Measurements from ENCODE around the gene IKZF1.

IKZF1 gene

GRCh38 chr7:50298811-50299562 lies 5.5 kb upstream of the IKZF1 start:
- peaks cover 36% of the 10 kb centered on the region for H3K4me1 ChIP-seq
- TF ChIP-seq Cebpa-rat (IDR thresholded peaks at IDR 0.05): no peak
- H3K9ac ChIP-seq: no peak overlapping the region
- no peaks in the 10 kb centered on the region for H3K27me3 ChIP-seq
- no peak overlapping the region for H3K4me2 ChIP-seq
- H3K4me3 ChIP-seq: no peak overlapping the region
- no peaks in the 10 kb centered on the region for H3K36me3 ChIP-seq
- no peak overlapping the region for H3K27ac ChIP-seq
- H4K20me1 ChIP-seq: no peaks in the 10 kb centered on the region
- H3K9me3 ChIP-seq: no peaks in the 10 kb centered on the region

- H3K27me3 ChIP-seq: no peaks in the 10 kb centered on the region
- H3K4me2 ChIP-seq: peak overlapping the region; percentile 78
Observed at GRCh38 chr7:50300336-50300735, 4.2 kb upstream of the IKZF1 start.

GRCh38 chr7:50302486-50303334 lies 1.8 kb upstream of the IKZF1 start:
- no peaks in the 10 kb centered on the region for H3K36me3 ChIP-seq
- TF ChIP-seq Cebpa-rat (IDR thresholded peaks at IDR 0.05): no peak
- peak overlapping the region; percentile 91 for H3K4me3 ChIP-seq
- H3K9me3 ChIP-seq: no peaks in the 10 kb centered on the region
- H3K4me2 ChIP-seq: peak overlapping the region; percentile 88
- H3K27ac ChIP-seq: no peak overlapping the region
- H3K9ac ChIP-seq: no peak overlapping the region
- peaks cover 38% of the 10 kb centered on the region for H3K4me1 ChIP-seq
- H4K20me1 ChIP-seq: no peaks in the 10 kb centered on the region
- no peaks in the 10 kb centered on the region for H3K27me3 ChIP-seq

More at GRCh38 chr7:50300336-50300735, 4.2 kb upstream of the IKZF1 start:
- TF ChIP-seq Cebpa-rat (IDR thresholded peaks at IDR 0.05): no peak
- Histone ChIP-seq H3K9ac (no peak overlapping the region; the same call in 1 of the 2 replicates), H3K27ac (no peak overlapping the region), H3K4me1 (peaks cover 36% of the 10 kb centered on the region), H4K20me1 (no peaks in the 10 kb centered on the region), H3K4me3 (no peak overlapping the region), H3K36me3 (no peaks in the 10 kb centered on the region), H3K9me3 (no peaks in the 10 kb centered on the region)

GRCh38 chr7:50303335-50304128 lies 984 bp upstream of the IKZF1 start:
- no peak for TF ChIP-seq Cebpa-rat (IDR thresholded peaks at IDR 0.05)
- H3K9me3 ChIP-seq: no peaks in the 10 kb centered on the region
- peak overlapping the region; percentile 91 for H3K9ac ChIP-seq
- H4K20me1 ChIP-seq: no peaks in the 10 kb centered on the region
- no peaks in the 10 kb centered on the region for H3K36me3 ChIP-seq
- peak overlapping the region; percentile 88 for H3K4me2 ChIP-seq
- no peaks in the 10 kb centered on the region for H3K27me3 ChIP-seq
- peaks cover 46% of the 10 kb centered on the region for H3K4me1 ChIP-seq
- peak overlapping the region; percentile 92 for H3K27ac ChIP-seq
- peak overlapping the region; percentile 91 for H3K4me3 ChIP-seq

DNA sequence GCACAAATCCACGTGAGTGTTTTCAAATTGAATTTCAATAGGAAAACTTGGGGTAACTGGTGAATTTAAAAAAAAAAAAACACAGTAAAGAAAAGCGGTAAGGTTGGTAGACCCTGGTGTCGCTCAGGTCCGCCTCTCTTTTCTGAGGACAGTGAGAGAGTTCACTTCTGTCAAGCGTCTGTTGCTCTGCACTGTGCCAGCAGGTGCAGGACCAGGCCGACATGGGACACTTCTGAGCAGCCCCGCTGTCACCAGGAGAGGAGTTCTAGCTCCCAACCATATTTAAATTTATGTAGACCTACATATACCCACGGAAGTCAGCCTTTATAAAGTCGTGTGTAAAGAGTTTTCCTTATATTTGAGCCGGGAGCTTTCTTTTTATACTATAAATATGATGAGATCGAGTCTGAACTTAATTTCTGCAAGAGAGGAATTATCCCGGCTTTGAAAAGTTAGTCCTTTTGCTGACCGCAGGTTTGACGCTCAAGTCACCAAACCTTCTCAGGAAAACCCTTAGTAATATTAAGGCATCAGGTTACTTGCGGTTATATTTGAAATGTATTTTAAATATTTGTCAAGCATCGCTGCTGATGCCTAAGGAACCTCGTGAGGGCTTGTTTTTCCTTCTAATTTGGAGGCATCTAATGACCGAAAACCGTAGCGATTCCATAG lies 531 bp downstream of the IKZF1 start:
- Histone ChIP-seq H3K27ac (peak overlapping the region; percentile 92), H3K4me2 (peak overlapping the region; percentile 88), H3K27me3 (no peaks in the 10 kb centered on the region), H3K4me3 (peak overlapping the region; percentile 91), H3K4me1 (peaks cover 47% of the 10 kb centered on the region), H3K9ac (peak overlapping the region; percentile 91), H3K36me3 (no peaks in the 10 kb centered on the region), H3K9me3 (no peaks in the 10 kb centered on the region), H4K20me1 (no peaks in the 10 kb centered on the region)
- no peak for TF ChIP-seq Cebpa-rat (IDR thresholded peaks at IDR 0.05)

- peak overlapping the region; percentile 92 for H3K27ac ChIP-seq
- no peaks in the 10 kb centered on the region for H3K9me3 ChIP-seq
- H3K27me3 ChIP-seq: no peaks in the 10 kb centered on the region
- H3K4me2 ChIP-seq: peak overlapping the region; percentile 88
- TF ChIP-seq Cebpa-rat (IDR thresholded peaks at IDR 0.05): no peak
- H3K9ac ChIP-seq: peak overlapping the region; percentile 91
- peak overlapping the region; percentile 91 for H3K4me3 ChIP-seq
- H3K4me1 ChIP-seq: peaks cover 46% of the 10 kb centered on the region
- no peaks in the 10 kb centered on the region for H3K36me3 ChIP-seq
- H4K20me1 ChIP-seq: peaks cover 6% of the 10 kb centered on the region; the same call in 1 of the 2 replicates
Observed at GRCh38 chr7:50305583-50306493, 1.3 kb downstream of the IKZF1 start.

DNA sequence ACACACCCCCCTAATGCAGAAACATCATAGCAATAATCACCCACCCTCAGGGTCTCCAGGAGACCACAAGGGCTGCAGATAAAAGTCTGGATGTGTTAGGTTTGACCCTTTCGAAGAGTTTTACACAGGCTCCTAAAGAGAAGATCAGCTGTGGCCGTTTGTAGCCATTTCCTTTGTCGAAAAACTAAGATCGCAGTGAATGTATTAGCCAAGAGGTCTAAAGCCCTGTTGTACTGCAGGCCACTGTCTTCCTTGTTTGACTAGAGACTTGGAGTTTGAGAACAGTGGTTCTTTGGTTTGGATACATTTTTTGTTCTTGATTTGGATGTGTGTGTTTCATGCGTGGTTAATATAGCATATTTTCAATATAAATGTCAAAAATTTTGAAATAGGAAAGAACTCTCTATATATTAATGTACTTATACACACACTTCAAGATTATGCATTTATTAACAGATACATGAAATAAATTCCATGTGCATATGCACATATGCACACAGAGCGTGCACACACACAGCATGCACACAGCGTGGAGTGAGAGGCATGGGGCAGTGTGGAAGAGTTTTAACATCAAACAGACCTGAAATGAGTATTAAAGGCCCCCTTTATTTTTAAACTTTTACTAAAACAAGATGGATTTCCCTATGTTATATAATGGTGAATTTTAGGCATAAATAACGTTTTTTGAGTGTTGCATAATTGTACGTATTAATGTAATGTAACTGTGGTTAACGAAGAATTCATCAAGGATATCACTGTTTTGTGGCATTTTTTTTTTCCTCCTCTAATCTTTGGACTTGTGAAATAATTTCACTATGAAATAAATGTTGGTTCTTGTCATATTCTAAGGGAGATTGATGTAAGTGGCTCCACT lies 2.2 kb downstream of the IKZF1 start:
- peaks cover 14% of the 10 kb centered on the region for H4K20me1 ChIP-seq
- peak overlapping the region; percentile 88 for H3K4me2 ChIP-seq
- peak overlapping the region; percentile 92 for H3K27ac ChIP-seq
- peak overlapping the region; percentile 91 for H3K4me3 ChIP-seq
- peaks cover 46% of the 10 kb centered on the region for H3K4me1 ChIP-seq
- H3K36me3 ChIP-seq: no peaks in the 10 kb centered on the region
- no peaks in the 10 kb centered on the region for H3K9me3 ChIP-seq
- no peak for TF ChIP-seq Cebpa-rat (IDR thresholded peaks at IDR 0.05)
- peak overlapping the region; percentile 91 for H3K9ac ChIP-seq
- no peaks in the 10 kb centered on the region for H3K27me3 ChIP-seq

Data from BLaER1 (cell line).